ENCODE data around the gene LRRC4B. TPM values are rescaled to one million over a fixed set of nuclear protein-coding genes. Genes with fewer than 3 reads are reported as not detected.

LRRC4B gene
- total and polyA plus RNA-seq, 2 of the 8 experiments (the other 6 are each of a cell fraction or from before 2014, with no cell fraction given): 13.4 to 21.2 TPM

GRCh38 chr19:50547385-50548190, 20.6 kb downstream of the LRRC4B start:
- CTCF ChIA-PET (ENCODE audit: partially characterized antibody): interaction anchor here (1.2 to 17.1 kb wide), 3 partner anchors 10 to 68 kb away, joined by 6 to 269 read pairs (median 36); no protein-coding TSS in a partner anchor
- H3K36me3 ChIP-seq (ENCODE audit: control insufficient read depth in 2 of 4, insufficient read depth in 4 of 4, low read length in 3 of 4): no peaks in the 10 kb centered on the region

More at GRCh38 chr19:50547385-50548190, 20.6 kb downstream of the LRRC4B start:
- H3K14ac ChIP-seq (ENCODE audit: insufficient read length): no peak overlapping the region
- H4K5ac ChIP-seq (ENCODE audit: insufficient read length, low read depth, low read length): no peak overlapping the region
- no peak overlapping the region for H3K4ac ChIP-seq (replicated peaks; ENCODE audit: insufficient read length, low read depth, low read length)
- no peak overlapping the region for H2BK12ac ChIP-seq (ENCODE audit: low read depth, low read length)
- H3K23me2 ChIP-seq (ENCODE audit: low read depth, low read length): peaks cover 9% of the 10 kb centered on the region
- no peak overlapping the region for H2AK5ac ChIP-seq (ENCODE audit: low read depth, low read length)
- no peak overlapping the region for H2BK15ac ChIP-seq (ENCODE audit: low read length)
- no peaks in the 10 kb centered on the region for H3K9me3 ChIP-seq (ENCODE audit: insufficient read depth in 2 of 2, low read depth in 1 of 2, low read length in 1 of 2)
- H3K23ac ChIP-seq (ENCODE audit: insufficient read length): no peak overlapping the region
- no peak for FAIRE-seq
- H3K27me3 ChIP-seq (replicated peaks in 1 of 4; ENCODE audit: control insufficient read depth in 3 of 4, extremely low read depth in 1 of 4, insufficient read depth in 3 of 4, low read length in 3 of 4): peaks cover 0 to 19% (median 9%) of the 10 kb centered on the region in 4 experiments; a peak in 6 of 7 replicates
- WGBS, 2 experiments (ENCODE audit: extremely low coverage in 1 of 2, insufficient coverage in 1 of 2, insufficient read length in 1 of 2, insufficient replicate concordance in 2 of 2, low coverage in 1 of 2, low lambda C conversion rate in 2 of 2, missing lambda C conversion rate in 1 of 2): 90% methylated on average over 18 of the region's 18 CpGs; no CpG with 5 or more reads in 1 of the 2 experiments
- H3K79me2 ChIP-seq (ENCODE audit: control insufficient read depth in 1 of 2, insufficient read depth in 2 of 2, low read length in 2 of 2): no peaks in the 10 kb centered on the region; a peak in 1 of 4 replicates
- peak; percentile 12 to 35 (median 16) for TF ChIP-seq CTCF (IDR thresholded peaks at IDR 0.05; ENCODE audit: control extremely low read depth in 1 of 3, insufficient read depth in 1 of 3, low read depth in 1 of 3, low read length in 3 of 3)
- TF ChIP-seq CHD2 (IDR thresholded peaks at IDR 0.05; ENCODE audit: low read length): no peak
- peak; percentile 51 to 60 for TF ChIP-seq RAD21 (IDR thresholded peaks at IDR 0.05 in 1 of 2, conservative IDR thresholded peaks at IDR 0.05 in 1 of 2; ENCODE audit: low read depth in 2 of 2, low read length in 2 of 2)
- no peak for DNase-seq (ENCODE audit: low read depth in 1 of 2, low spot score in 2 of 2)
- no peak overlapping the region for H2BK5ac ChIP-seq (ENCODE audit: low read depth, low read length)
- H3K9ac ChIP-seq (replicated peaks in 1 of 4; ENCODE audit: extremely low read depth in 1 of 4, low read depth in 3 of 4, low read length in 3 of 4): no peak overlapping the region
- no peak overlapping the region for H3K4me2 ChIP-seq (ENCODE audit: insufficient read depth in 1 of 2, low read depth in 2 of 2, low read length in 2 of 2)
- H3K27ac ChIP-seq (ENCODE audit: low read depth, low read length): no peak overlapping the region
- no peak overlapping the region for H2BK120ac ChIP-seq (replicated peaks; ENCODE audit: low read depth, low read length)
- no peak overlapping the region for H3K56ac ChIP-seq (replicated peaks; ENCODE audit: insufficient read length, low read depth, low read length)
- no peaks in the 10 kb centered on the region for H3K79me1 ChIP-seq (ENCODE audit: low read depth, low read length)
- no peak overlapping the region for H4K91ac ChIP-seq (replicated peaks; ENCODE audit: insufficient read length, low read length)
- no peak overlapping the region for H2AFZ ChIP-seq (ENCODE audit: low read length)
- H3K18ac ChIP-seq (ENCODE audit: extremely low read depth, low read length): no peak overlapping the region
- POLR2A ChIA-PET (ENCODE audit: partially characterized antibody): interaction anchor here (1.2 to 1.4 kb wide), 2 partner anchors 9 to 255 kb away, joined by 4 to 5 read pairs; no protein-coding TSS in a partner anchor
- H4K8ac ChIP-seq (ENCODE audit: extremely low read depth, insufficient read depth, low read length): peak overlapping the region; percentile 35
- H4K20me1 ChIP-seq (replicated peaks in 1 of 2; ENCODE audit: control insufficient read depth in 1 of 2, insufficient read depth in 2 of 2, low read length in 2 of 2): peaks cover 4 to 10% of the 10 kb centered on the region in 2 experiments
- no peak overlapping the region for H2BK20ac ChIP-seq (ENCODE audit: low read length)
- H3K4me1 ChIP-seq (replicated peaks in 1 of 4; ENCODE audit: control insufficient read depth in 3 of 4, insufficient read depth in 4 of 4, low read length in 3 of 4): peaks cover 0 to 17% (median 3%) of the 10 kb centered on the region in 4 experiments; a peak in 6 of 7 replicates
- H3K4me3 ChIP-seq (ENCODE audit: extremely low read depth in 1 of 4, insufficient read depth in 2 of 4, low read depth in 3 of 4, low read length in 4 of 4): no peak overlapping the region
